Kidney epithelial cell (primary cell): Measurements from ENCODE around the gene DPM3. TPM values are rescaled to one million over a fixed set of nuclear protein-coding genes. Genes with fewer than 3 reads are reported as not detected.

Source experiments
- DNase-seq: peaks from one replicate; pipeline ENCODE4 v3.0.0-alpha.2; 2010; ENCODE audit warnings: low read depth
- H3K27me3 ChIP-seq: 2 replicates; pipeline ENCODE4 v1.6.0; 2011; ENCODE audit warnings: low read length; ENCODE audit not compliant: control insufficient read depth, insufficient read depth
- H3K36me3 ChIP-seq: 2 replicates; pipeline ENCODE4 v1.5.1; 2011; ENCODE audit warnings: low read length; ENCODE audit not compliant: control insufficient read depth, insufficient read depth
- H3K4me3 ChIP-seq: 2 replicates; pipeline ENCODE4 v1.5.1; 2011; ENCODE audit warnings: low read depth, mild to moderate bottlenecking, control low read depth, low read length
- CTCF ChIP-seq: IDR thresholded peaks from 2 replicates; pipeline ENCODE4 v1.5.1; 2011; ENCODE audit warnings: mild to moderate bottlenecking, moderate library complexity, low read length, control low read depth, inconsistent platforms; ENCODE audit not compliant: insufficient read depth, poor library complexity, severe bottlenecking
- total RNA-seq: library from RNA; depleted of rRNA; stranded (reverse); fragments of >200 nt; gene quantifications from 2 replicates; pipeline ENCODE4 v1.2.3, GENCODE V29; 2015

Gene DPM3
- total RNA-seq, 1 donor from 2014 or later, result 74.9 TPM

- no peak for TF ChIP-seq CTCF
- no peak for DNase-seq
- Histone ChIP-seq H3K4me3 (no peak overlapping the region), H3K27me3 (peaks cover 8% of the 10 kb centered on the region), H3K36me3 (no peaks in the 10 kb centered on the region)
Measured at GRCh38 chr1:155117610-155118009, 22.7 kb downstream of the DPM3 start.

GRCh38 chr1:155116113-155116764 lies 24.1 kb downstream of the DPM3 start:
- no peak for DNase-seq
- TF ChIP-seq CTCF, result no peak
- Histone ChIP-seq H3K4me3 (no peak overlapping the region), H3K27me3 (peaks cover 8% of the 10 kb centered on the region), H3K36me3 (no peaks in the 10 kb centered on the region)

- no peak for TF ChIP-seq CTCF
- H3K36me3 ChIP-seq, result no peaks in the 10 kb centered on the region
- H3K27me3 ChIP-seq, result peaks cover 6% of the 10 kb centered on the region
- no peak for DNase-seq
- H3K4me3 ChIP-seq, result no peak overlapping the region
Measured at GRCh38 chr1:155113450-155113980, 26.8 kb downstream of the DPM3 start.

- Histone ChIP-seq H3K4me3 (no peak overlapping the region), H3K36me3 (no peaks in the 10 kb centered on the region), H3K27me3 (peaks cover 3% of the 10 kb centered on the region)
- TF ChIP-seq CTCF, result no peak
- no peak for DNase-seq
Measured at GRCh38 chr1:155110826-155111225, 29.5 kb downstream of the DPM3 start.

- no peak for TF ChIP-seq CTCF
- no peak for DNase-seq
- peaks cover 3% of the 10 kb centered on the region for H3K27me3 ChIP-seq
- H3K4me3 ChIP-seq, result no peak overlapping the region
- H3K36me3 ChIP-seq, result no peaks in the 10 kb centered on the region
Measured at GRCh38 chr1:155110381-155110780, 29.9 kb downstream of the DPM3 start.

- Histone ChIP-seq H3K36me3 (no peaks in the 10 kb centered on the region), H3K4me3 (no peak overlapping the region), H3K27me3 (peaks cover 3% of the 10 kb centered on the region)
- no peak for DNase-seq
- TF ChIP-seq CTCF, result no peak
Measured at GRCh38 chr1:155108296-155108695, 32.0 kb downstream of the DPM3 start.
